Ishikawa (cell line): ENCODE measurements around the gene SRSF10.

ENCODE experiments used
- CREB1 ChIP-seq: IDR thresholded peaks from 2 replicates; pipeline ENCODE4 v1.6.1; 2012; ENCODE audit warnings: low read depth
- EGR1 ChIP-seq: IDR thresholded peaks from 2 replicates; pipeline ENCODE4 v1.6.1; 2012
- EP300 ChIP-seq: IDR thresholded peaks from 2 replicates; pipeline ENCODE4 v1.6.1; 2012; ENCODE audit warnings: borderline replicate concordance
- FOXM1 ChIP-seq: IDR thresholded peaks from 2 replicates; pipeline ENCODE4 v1.6.1; 2012; ENCODE audit warnings: low read depth, borderline replicate concordance
- NFIC ChIP-seq: IDR thresholded peaks from 2 replicates; pipeline ENCODE4 v1.6.1; 2012
- TAF1 ChIP-seq: IDR thresholded peaks from 2 replicates; pipeline ENCODE4 v1.6.1; 2012; ENCODE audit warnings: low read depth, mild to moderate bottlenecking
- TCF12 ChIP-seq: IDR thresholded peaks from 2 replicates; pipeline ENCODE4 v1.6.1; 2012; ENCODE audit warnings: low read depth
- TEAD4 ChIP-seq: IDR thresholded peaks from 2 replicates; pipeline ENCODE4 v1.6.1; 2012
- YY1 ChIP-seq: IDR thresholded peaks from 2 replicates; pipeline ENCODE4 v1.6.1; 2012; ENCODE audit warnings: low read depth
- ZBTB7A ChIP-seq: IDR thresholded peaks from 2 replicates; pipeline ENCODE4 v1.6.1; 2012; ENCODE audit warnings: low read depth
- TF ChIP-seq, protein P1 (sequence below): IDR thresholded peaks from 2 replicates; pipeline ENCODE4 v1.6.1; 2012; ENCODE audit warnings: low read depth, mild to moderate bottlenecking
- TF ChIP-seq, protein P2 (sequence below): IDR thresholded peaks from 2 replicates; pipeline ENCODE4 v1.6.1; 2012

DNA sequence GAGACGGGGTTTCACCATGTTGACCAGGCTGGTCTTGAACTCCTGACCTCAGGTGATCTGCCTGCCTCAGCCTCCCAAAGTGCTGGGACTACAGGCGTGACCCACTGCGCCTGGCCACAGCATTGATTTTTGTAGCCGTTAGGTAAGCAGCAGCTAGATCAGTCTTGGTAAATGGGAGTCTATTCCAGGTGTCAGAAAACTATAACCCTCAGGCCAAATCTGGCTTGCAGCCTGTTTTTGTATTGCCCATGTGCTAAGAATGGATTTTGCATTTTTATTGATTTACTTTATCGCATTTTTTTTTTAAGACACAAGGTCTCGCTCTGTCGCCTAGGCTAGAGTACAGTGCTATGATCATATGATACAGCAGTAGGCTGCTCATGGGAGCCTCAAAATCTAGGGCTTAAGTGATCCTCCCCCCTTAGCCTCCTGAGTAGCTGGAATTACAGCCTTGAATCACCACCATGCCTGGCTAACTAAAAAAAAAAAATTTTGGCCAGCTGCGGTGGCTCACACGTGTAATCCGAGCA, 16.6 kb upstream of the SRSF10 start:
- TF ChIP-seq, protein P1, sequence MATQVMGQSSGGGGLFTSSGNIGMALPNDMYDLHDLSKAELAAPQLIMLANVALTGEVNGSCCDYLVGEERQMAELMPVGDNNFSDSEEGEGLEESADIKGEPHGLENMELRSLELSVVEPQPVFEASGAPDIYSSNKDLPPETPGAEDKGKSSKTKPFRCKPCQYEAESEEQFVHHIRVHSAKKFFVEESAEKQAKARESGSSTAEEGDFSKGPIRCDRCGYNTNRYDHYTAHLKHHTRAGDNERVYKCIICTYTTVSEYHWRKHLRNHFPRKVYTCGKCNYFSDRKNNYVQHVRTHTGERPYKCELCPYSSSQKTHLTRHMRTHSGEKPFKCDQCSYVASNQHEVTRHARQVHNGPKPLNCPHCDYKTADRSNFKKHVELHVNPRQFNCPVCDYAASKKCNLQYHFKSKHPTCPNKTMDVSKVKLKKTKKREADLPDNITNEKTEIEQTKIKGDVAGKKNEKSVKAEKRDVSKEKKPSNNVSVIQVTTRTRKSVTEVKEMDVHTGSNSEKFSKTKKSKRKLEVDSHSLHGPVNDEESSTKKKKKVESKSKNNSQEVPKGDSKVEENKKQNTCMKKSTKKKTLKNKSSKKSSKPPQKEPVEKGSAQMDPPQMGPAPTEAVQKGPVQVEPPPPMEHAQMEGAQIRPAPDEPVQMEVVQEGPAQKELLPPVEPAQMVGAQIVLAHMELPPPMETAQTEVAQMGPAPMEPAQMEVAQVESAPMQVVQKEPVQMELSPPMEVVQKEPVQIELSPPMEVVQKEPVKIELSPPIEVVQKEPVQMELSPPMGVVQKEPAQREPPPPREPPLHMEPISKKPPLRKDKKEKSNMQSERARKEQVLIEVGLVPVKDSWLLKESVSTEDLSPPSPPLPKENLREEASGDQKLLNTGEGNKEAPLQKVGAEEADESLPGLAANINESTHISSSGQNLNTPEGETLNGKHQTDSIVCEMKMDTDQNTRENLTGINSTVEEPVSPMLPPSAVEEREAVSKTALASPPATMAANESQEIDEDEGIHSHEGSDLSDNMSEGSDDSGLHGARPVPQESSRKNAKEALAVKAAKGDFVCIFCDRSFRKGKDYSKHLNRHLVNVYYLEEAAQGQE, result no peak
- TF ChIP-seq, protein P2, sequence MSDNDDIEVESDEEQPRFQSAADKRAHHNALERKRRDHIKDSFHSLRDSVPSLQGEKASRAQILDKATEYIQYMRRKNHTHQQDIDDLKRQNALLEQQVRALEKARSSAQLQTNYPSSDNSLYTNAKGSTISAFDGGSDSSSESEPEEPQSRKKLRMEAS, result no peak
- TF ChIP-seq TAF1 (no peak), FOXM1 (no peak), EP300 (no peak), TCF12 (no peak), TEAD4 (no peak), ZBTB7A (no peak), EGR1 (no peak), CREB1 (no peak), YY1 (no peak), NFIC (no peak)
